Right lobe of liver (tissue), 4 donors: ENCODE results near the gene GRAP2.

Source experiments
- POLR2A ChIP-seq: fragments of 450-650 bp; IDR thresholded peaks from one replicate; pipeline ENCODE4 v1.6.1; 2017; ENCODE audit warnings: antibody characterized with exemption, mild to moderate bottlenecking
- TF ChIP-seq, protein P1 (sequence below), 4 donors: fragments of 200-600 bp in 3 of 4; fragments of 450-650 bp in 1 of 4; IDR thresholded peaks; one replicate each; pipeline versions ENCODE4 v1.5.1 to v1.8.0; 2016 to 2022; ENCODE audit warnings: antibody characterized with exemption in 4 of 4, mild to moderate bottlenecking in 2 of 4
- donor health status: DM: no; HTN: no; CAD: no.
- donor health status: DM: no; HTN: no; CAD: no.
- donor health status: DM: no; HTN: yes; CAD: no.

DNA sequence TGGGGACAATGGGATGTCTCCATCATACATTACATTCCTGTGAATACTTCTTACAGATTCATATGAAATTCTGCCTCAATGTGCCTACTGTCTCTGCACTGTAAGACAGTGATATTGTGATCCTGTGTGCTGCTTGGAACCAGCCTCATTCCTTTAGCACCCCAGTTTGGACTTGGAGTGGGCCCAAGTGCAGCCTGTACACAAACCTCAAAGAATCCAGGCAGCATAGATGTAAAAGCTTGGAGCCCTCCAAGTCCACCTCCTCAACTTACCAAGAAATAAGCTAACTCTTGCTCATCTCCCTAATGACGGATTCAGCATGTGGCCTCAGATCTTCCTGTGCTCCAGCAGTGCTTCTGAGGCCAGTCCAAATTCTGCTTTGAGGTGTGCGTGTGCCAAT, 24.4 kb downstream of the GRAP2 start:
- TF ChIP-seq POLR2A, result no peak
- TF ChIP-seq, protein P1, sequence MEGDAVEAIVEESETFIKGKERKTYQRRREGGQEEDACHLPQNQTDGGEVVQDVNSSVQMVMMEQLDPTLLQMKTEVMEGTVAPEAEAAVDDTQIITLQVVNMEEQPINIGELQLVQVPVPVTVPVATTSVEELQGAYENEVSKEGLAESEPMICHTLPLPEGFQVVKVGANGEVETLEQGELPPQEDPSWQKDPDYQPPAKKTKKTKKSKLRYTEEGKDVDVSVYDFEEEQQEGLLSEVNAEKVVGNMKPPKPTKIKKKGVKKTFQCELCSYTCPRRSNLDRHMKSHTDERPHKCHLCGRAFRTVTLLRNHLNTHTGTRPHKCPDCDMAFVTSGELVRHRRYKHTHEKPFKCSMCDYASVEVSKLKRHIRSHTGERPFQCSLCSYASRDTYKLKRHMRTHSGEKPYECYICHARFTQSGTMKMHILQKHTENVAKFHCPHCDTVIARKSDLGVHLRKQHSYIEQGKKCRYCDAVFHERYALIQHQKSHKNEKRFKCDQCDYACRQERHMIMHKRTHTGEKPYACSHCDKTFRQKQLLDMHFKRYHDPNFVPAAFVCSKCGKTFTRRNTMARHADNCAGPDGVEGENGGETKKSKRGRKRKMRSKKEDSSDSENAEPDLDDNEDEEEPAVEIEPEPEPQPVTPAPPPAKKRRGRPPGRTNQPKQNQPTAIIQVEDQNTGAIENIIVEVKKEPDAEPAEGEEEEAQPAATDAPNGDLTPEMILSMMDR (IDR thresholded peaks at IDR 0.05), result no peak
